Measurements from ENCODE around the gene SCAPER.
"Not testable (repeated sequence)": the region's sequence is repeated elsewhere in the genome, so short reads cannot be mapped to it uniquely, and the experiment has no call there.

Gene SCAPER

GRCh38 chr15:76718863-76719262 is 186.3 kb downstream of the SCAPER start (continued):
- TF ChIP-seq ZNF830 (tag by site-specific recombination; IDR thresholded peaks at IDR 0.05; ENCODE audit: low read depth) = no peak
- TF ChIP-seq ATF2 (tag by site-specific recombination; IDR thresholded peaks at IDR 0.05; ENCODE audit: low read depth) = no peak
- TF ChIP-seq, protein P1, sequence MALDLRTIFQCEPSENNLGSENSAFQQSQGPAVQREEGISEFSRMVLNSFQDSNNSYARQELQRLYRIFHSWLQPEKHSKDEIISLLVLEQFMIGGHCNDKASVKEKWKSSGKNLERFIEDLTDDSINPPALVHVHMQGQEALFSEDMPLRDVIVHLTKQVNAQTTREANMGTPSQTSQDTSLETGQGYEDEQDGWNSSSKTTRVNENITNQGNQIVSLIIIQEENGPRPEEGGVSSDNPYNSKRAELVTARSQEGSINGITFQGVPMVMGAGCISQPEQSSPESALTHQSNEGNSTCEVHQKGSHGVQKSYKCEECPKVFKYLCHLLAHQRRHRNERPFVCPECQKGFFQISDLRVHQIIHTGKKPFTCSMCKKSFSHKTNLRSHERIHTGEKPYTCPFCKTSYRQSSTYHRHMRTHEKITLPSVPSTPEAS (tag by site-specific recombination; IDR thresholded peaks at IDR 0.05) = no peak
- no peak for TF ChIP-seq ZFP37 (tag by site-specific recombination; IDR thresholded peaks at IDR 0.05)
- TF ChIP-seq ZNF510 (tag by site-specific recombination; IDR thresholded peaks at IDR 0.05; ENCODE audit: insufficient replicate concordance) = no peak
- no peak for TF ChIP-seq PBX3 (CRISPR knock-in tag; IDR thresholded peaks at IDR 0.05)
- no peak for TF ChIP-seq ZNF214 (tag by site-specific recombination; IDR thresholded peaks at IDR 0.05; ENCODE audit: borderline replicate concordance)
- TF ChIP-seq, protein P2, sequence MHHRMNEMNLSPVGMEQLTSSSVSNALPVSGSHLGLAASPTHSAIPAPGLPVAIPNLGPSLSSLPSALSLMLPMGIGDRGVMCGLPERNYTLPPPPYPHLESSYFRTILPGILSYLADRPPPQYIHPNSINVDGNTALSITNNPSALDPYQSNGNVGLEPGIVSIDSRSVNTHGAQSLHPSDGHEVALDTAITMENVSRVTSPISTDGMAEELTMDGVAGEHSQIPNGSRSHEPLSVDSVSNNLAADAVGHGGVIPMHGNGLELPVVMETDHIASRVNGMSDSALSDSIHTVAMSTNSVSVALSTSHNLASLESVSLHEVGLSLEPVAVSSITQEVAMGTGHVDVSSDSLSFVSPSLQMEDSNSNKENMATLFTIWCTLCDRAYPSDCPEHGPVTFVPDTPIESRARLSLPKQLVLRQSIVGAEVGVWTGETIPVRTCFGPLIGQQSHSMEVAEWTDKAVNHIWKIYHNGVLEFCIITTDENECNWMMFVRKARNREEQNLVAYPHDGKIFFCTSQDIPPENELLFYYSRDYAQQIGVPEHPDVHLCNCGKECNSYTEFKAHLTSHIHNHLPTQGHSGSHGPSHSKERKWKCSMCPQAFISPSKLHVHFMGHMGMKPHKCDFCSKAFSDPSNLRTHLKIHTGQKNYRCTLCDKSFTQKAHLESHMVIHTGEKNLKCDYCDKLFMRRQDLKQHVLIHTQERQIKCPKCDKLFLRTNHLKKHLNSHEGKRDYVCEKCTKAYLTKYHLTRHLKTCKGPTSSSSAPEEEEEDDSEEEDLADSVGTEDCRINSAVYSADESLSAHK (tag by site-specific recombination; IDR thresholded peaks at IDR 0.05) = no peak

DNA sequence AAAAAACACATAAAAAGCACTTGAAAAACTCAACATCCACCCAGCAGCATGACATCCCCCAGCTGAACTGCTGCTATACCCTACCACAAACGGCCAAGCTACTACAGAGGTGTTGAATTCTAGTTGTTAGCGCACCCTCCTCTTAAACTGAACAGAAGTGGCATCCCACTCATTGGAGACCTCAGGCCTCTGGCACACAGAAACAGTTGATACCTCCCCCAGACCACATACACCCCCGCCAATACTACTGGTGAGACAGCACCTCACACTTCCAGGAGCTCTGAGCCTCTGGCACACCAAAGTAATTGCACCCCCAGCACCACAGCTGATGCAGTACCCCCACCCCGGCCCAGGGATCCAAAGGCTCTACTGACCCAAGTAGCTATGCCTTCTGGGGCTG is 190.2 kb downstream of the SCAPER start:
- no peak overlapping the region for H3K27ac ChIP-seq (ENCODE audit: extremely low read depth, low read depth, low read length)
- TF ChIP-seq BCL11B (tag by site-specific recombination; IDR thresholded peaks at IDR 0.05; ENCODE audit: low read depth) (no peak), FEZF1 (tag by site-specific recombination; IDR thresholded peaks at IDR 0.05) (no peak), ZNF600 (tag by site-specific recombination; IDR thresholded peaks at IDR 0.05) (no peak)
- H3K4me3 ChIP-seq (ENCODE audit: low read depth, low read length) = no peak overlapping the region
- no peaks in the 10 kb centered on the region for H3K36me3 ChIP-seq (ENCODE audit: control insufficient read depth in 2 of 2, insufficient read depth in 1 of 2, low read length in 2 of 2)
- POLR2A ChIA-PET = no interaction called here
- CTCF ChIA-PET = interaction anchor here (0.5 to 1.1 kb wide), 2 partner anchors 10 to 42 kb away, joined by 3 to 4 read pairs; no protein-coding TSS in a partner anchor
- no peaks in the 10 kb centered on the region for H3K4me1 ChIP-seq (ENCODE audit: control insufficient read depth, insufficient read depth, low read length)
- no peaks in the 10 kb centered on the region for H3K9me3 ChIP-seq (ENCODE audit: control insufficient read depth, insufficient read depth, low read depth, low read length)

DNA sequence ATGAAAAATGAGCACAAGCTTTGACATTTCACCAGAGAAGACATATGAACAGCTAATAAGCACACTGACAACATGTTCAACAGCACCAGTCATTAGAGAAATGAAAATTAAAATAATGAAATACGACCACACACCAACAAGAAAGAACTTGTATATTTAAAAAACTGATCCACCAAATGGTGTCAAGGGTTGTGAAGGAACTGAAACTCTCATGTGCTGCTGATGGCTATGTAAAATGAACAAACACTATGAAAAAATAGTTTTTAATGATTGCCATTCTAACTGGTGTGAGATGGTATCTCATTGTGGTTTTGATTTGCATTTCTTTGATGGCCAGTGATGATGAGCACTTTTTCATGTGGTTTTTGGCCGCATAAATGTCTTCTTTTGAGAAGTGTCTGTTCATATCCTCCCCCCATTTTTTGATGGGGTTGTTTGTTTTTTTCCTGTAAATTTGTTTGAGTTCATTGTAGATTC is 193.8 kb downstream of the SCAPER start:
- H3K9me3 ChIP-seq (ENCODE audit: control insufficient read depth, insufficient read depth, low read depth, low read length) = no peaks in the 10 kb centered on the region
- H3K4me1 ChIP-seq (ENCODE audit: control insufficient read depth, insufficient read depth, low read length) = no peaks in the 10 kb centered on the region
- CTCF ChIA-PET = no interaction called here
- TF ChIP-seq ZNF791 (tag by site-specific recombination; IDR thresholded peaks at IDR 0.05) (no peak), ZNF302 (tag by site-specific recombination; IDR thresholded peaks at IDR 0.05; ENCODE audit: low read depth) (no peak)
- H3K4me3 ChIP-seq (ENCODE audit: low read depth, low read length) = no peak overlapping the region
- POLR2A ChIA-PET = no interaction called here
- H3K27ac ChIP-seq (ENCODE audit: extremely low read depth, low read depth, low read length) = no peak overlapping the region
- no peaks in the 10 kb centered on the region for H3K36me3 ChIP-seq (ENCODE audit: control insufficient read depth in 2 of 2, insufficient read depth in 1 of 2, low read length in 2 of 2)

- H3K4me1 ChIP-seq (ENCODE audit: control insufficient read depth, insufficient read depth, low read length); H3K4me3 ChIP-seq (ENCODE audit: low read depth, low read length); POLR2A ChIA-PET; H3K27ac ChIP-seq (ENCODE audit: extremely low read depth, low read depth, low read length); H3K9me3 ChIP-seq (ENCODE audit: control insufficient read depth, insufficient read depth, low read depth, low read length): not testable (repeated sequence)
- peaks cover 6 to 14% of the 10 kb centered on the region in 2 experiments; a peak in 2 of 3 replicates for H3K36me3 ChIP-seq (ENCODE audit: control insufficient read depth in 2 of 2, insufficient read depth in 1 of 2, low read length in 2 of 2)
- CTCF ChIA-PET = interaction anchor here (1.3 kb wide), 1 partner anchor 27 kb away, joined by 3 read pairs; no protein-coding TSS in a partner anchor
Observed at GRCh38 chr15:76704032-76704431, 201.1 kb downstream of the SCAPER start.

All from HEK293 (cell line).